A549 (cell line): ENCODE data around the gene COLEC12. TPM values are rescaled to one million over a fixed set of nuclear protein-coding genes. Genes with fewer than 3 reads are reported as not detected.

ENCODE experiments used
- ATAC-seq, 2 experiments: fragments of 200-7000 bp in 1 of 2; fragments of >200 bp in 1 of 2; cut with Nextera tagmentation in 1 of 2; cut with Tn5 transposase in 1 of 2; 3 replicates each; pipeline versions ENCODE4 v1.8.0 to v1.9.1; 2018 to 2020; ENCODE audit warnings: mild to moderate bottlenecking in 1 of 2, moderate library complexity in 1 of 2
- CTCF ChIA-PET: fragments of 300-600 bp; sonication (Branson Sonifier 250); formaldehyde crosslinking; extraction: SDS; loops from one replicate; lab custom pipeline; 2021; ENCODE audit warnings: antibody characterized with exemption, inconsistent platforms; lab: Yijun Ruan, JAX
- POLR2A ChIA-PET: fragments of 350-600 bp; formaldehyde crosslinking; extraction: SDS; loops from one replicate; lab custom pipeline; 2021; ENCODE audit warnings: antibody characterized with exemption, inconsistent platforms; lab: Yijun Ruan, JAX
- DNase-seq, 2 experiments: peaks; one replicate each; pipeline versions ENCODE4 v3.0.0 to v3.0.0-alpha.2; 2011 to 2016; ENCODE audit warnings: low read depth in 1 of 2, low spot score in 1 of 2
- FAIRE-seq: peaks from 2 replicates; lab custom pipeline; 2011; peaks lifted over from hg19 to GRCh38; lab: Jason Lieb, UNC
- H3K27ac ChIP-seq, 2 experiments: fragments of >200 bp; sonication (Bioruptor Twin); formaldehyde crosslinking; 3 replicates each; pipeline ENCODE4 v1.5.1; 2016 to 2017
- H3K4me1 ChIP-seq: fragments of >200 bp; sonication (Bioruptor Twin); formaldehyde crosslinking; 3 replicates; pipeline ENCODE4 v1.6.1; 2016
- H3K4me2 ChIP-seq: fragments of >200 bp; sonication (Bioruptor Twin); formaldehyde crosslinking; 3 replicates; pipeline ENCODE4 v1.6.1; 2016
- H3K4me3 ChIP-seq: fragments of >200 bp; sonication (Bioruptor Twin); formaldehyde crosslinking; 3 replicates; pipeline ENCODE4 v1.5.1; 2016
- H3K9me3 ChIP-seq: fragments of >200 bp; sonication (Bioruptor Twin); formaldehyde crosslinking; 3 replicates; pipeline ENCODE4 v1.6.1; 2016
- ATOH8 ChIP-seq: fragments of 250-450 bp; sonication (Bioruptor Pico); IDR thresholded peaks from 2 replicates; pipeline ENCODE4 v1.5.0; 2020; ENCODE audit warnings: low read depth, mild to moderate bottlenecking, moderate library complexity
- CHD4 ChIP-seq: fragments of 200-600 bp; sonication (generic); IDR thresholded peaks from 2 replicates; pipeline ENCODE4 v1.6.1; 2016; ENCODE audit warnings: antibody characterized with exemption, mild to moderate bottlenecking, borderline replicate concordance
- CTCF ChIP-seq: fragments of >200 bp; sonication (Bioruptor Twin); formaldehyde crosslinking; IDR thresholded peaks from 3 replicates; pipeline ENCODE4 v1.5.1; 2016
- EHMT2 ChIP-seq: fragments of 200-600 bp; sonication (generic); IDR thresholded peaks from 2 replicates; pipeline ENCODE4 v1.6.1; 2016; ENCODE audit warnings: antibody characterized with exemption, low read depth, mild to moderate bottlenecking, moderate library complexity
- ELK1 ChIP-seq: fragments of 150-350 bp; IDR thresholded peaks from 2 replicates; pipeline ENCODE4 v1.6.1; 2014; ENCODE audit warnings: low read depth, mild to moderate bottlenecking, low read length
- EP300 ChIP-seq, 2 experiments: fragments of >200 bp; sonication (Bioruptor Twin); formaldehyde crosslinking; IDR thresholded peaks; 2 replicates in 1 of 2; 3 replicates in 1 of 2; pipeline ENCODE4 v1.6.1; 2016 to 2017
- FOSB ChIP-seq: fragments of 250-450 bp; sonication (Bioruptor Pico); IDR thresholded peaks from 2 replicates; pipeline ENCODE4 v1.5.0; 2020; ENCODE audit warnings: mild to moderate bottlenecking, moderate library complexity
- HES2 ChIP-seq: fragments of >200 bp; sonication (Bioruptor Twin); formaldehyde crosslinking; IDR thresholded peaks from 2 replicates; pipeline ENCODE4 v1.6.1; 2016
- HEYL ChIP-seq: fragments of 250-450 bp; sonication (Bioruptor Pico); IDR thresholded peaks from 2 replicates; pipeline ENCODE4 v1.8.0; 2021; ENCODE audit warnings: mild to moderate bottlenecking, moderate library complexity
- KDM1A ChIP-seq: fragments of 200-600 bp; sonication (generic); IDR thresholded peaks from 2 replicates; pipeline ENCODE4 v1.6.1; 2016; ENCODE audit warnings: low read depth, mild to moderate bottlenecking
- MAX ChIP-seq: IDR thresholded peaks from 2 replicates; pipeline ENCODE4 v1.6.1; 2012
- MAZ ChIP-seq: fragments of 150-350 bp; IDR thresholded peaks from 2 replicates; pipeline ENCODE4 v1.6.1; 2014; ENCODE audit warnings: antibody characterized with exemption, low read depth, low read length, borderline replicate concordance
- MYC ChIP-seq: IDR thresholded peaks from 2 replicates; pipeline ENCODE4 v1.6.1; 2012; ENCODE audit warnings: mild to moderate bottlenecking, inconsistent platforms, low read length, improper control_type of control experiment, borderline replicate concordance
- NPAS2 ChIP-seq: fragments of 250-450 bp; sonication (Bioruptor Pico); IDR thresholded peaks from 2 replicates; pipeline ENCODE4 v1.8.0; 2022; ENCODE audit warnings: mild to moderate bottlenecking, moderate library complexity, borderline replicate concordance
- NR3C1 ChIP-seq: fragments of >200 bp; sonication (Bioruptor Twin); formaldehyde crosslinking; IDR thresholded peaks from 3 replicates; pipeline ENCODE4 v1.6.1; 2017
- POLR2A ChIP-seq: IDR thresholded peaks from 2 replicates; pipeline ENCODE4 v1.6.1; 2012; ENCODE audit warnings: mild to moderate bottlenecking, low read length
- REST ChIP-seq: fragments of 200-600 bp; sonication (generic); IDR thresholded peaks from 2 replicates; pipeline ENCODE4 v1.6.1; 2016; ENCODE audit warnings: antibody characterized with exemption, mild to moderate bottlenecking, moderate library complexity
- SREBF2 ChIP-seq: fragments of 450-650 bp; IDR thresholded peaks from 2 replicates; pipeline ENCODE4 v1.6.1; 2014; ENCODE audit warnings: mild to moderate bottlenecking, moderate library complexity
- TP53 ChIP-seq: fragments of 250-450 bp; sonication (Bioruptor Pico); IDR thresholded peaks from 2 replicates; pipeline ENCODE4 v1.5.0; 2021; ENCODE audit warnings: mild to moderate bottlenecking, moderate library complexity
- USF2 ChIP-seq: fragments of 450-650 bp; IDR thresholded peaks from 2 replicates; pipeline ENCODE4 v1.6.1; 2014; ENCODE audit warnings: antibody characterized with exemption
- WGBS: methylation state at CpG from one replicate; pipeline ENCODE4 v1.1.6; 2017; ENCODE audit errors: missing lambda C conversion rate; 5-methylcytosine and 5-hydroxymethylcytosine counted together
- polyA plus RNA-seq, 4 experiments: library from polyadenylated mRNA; depleted of rRNA in 3 of 4; stranded (reverse); fragments of >200 nt; fragmentation: RNase III in 1 of 4; extraction: RNeasy Plus Mini Kit Qiagen cat#74134 plus additional on column Dnase treatment in 1 of 4; gene quantifications; 2 replicates in 3 of 4; 3 replicates in 1 of 4; pipeline ENCODE4 v1.2.3, GENCODE V29; 2011 to 2017

The COLEC12 gene
- polyA plus RNA-seq, 2 of the 4 experiments (the other 2 are of a cell fraction) = 0.01 TPM; not detected in 1

GRCh38 chr18:438571-438970 is 61.9 kb downstream of the COLEC12 start (continued):
- TF ChIP-seq CHD4 (no peak), MYC (no peak), NR3C1 (no peak), KDM1A (no peak)

- WGBS = 86% methylated on average over 4 of the region's 4 CpGs
- Histone ChIP-seq H3K4me3 (no peak overlapping the region), H3K4me2 (no peak overlapping the region), H3K4me1 (no peaks in the 10 kb centered on the region), H3K27ac (no peak overlapping the region), H3K9me3 (no peaks in the 10 kb centered on the region)
- TF ChIP-seq REST (no peak), CTCF (no peak), SREBF2 (no peak), POLR2A (no peak), HEYL (CRISPR knock-in tag) (no peak)
- ATAC-seq = no peak
- POLR2A ChIA-PET = no interaction called here
- CTCF ChIA-PET = no interaction called here
- DNase-seq = no peak
- no peak for FAIRE-seq
Measured at GRCh38 chr18:435940-436339, 64.6 kb downstream of the COLEC12 start.

- DNase-seq = no peak
- ChIA-PET CTCF (interaction anchor here (0.6 kb wide), 1 partner anchor 50 kb away, joined by 3 read pairs; no protein-coding TSS in a partner anchor), POLR2A (no interaction called here)
- no peak overlapping the region for H3K4me2 ChIP-seq
- H3K9me3 ChIP-seq = no peaks in the 10 kb centered on the region
- WGBS = 0% methylated on average over 1 of the region's 1 CpG
- no peak for TF ChIP-seq EP300 (IDR thresholded peaks at IDR 0.05)
- TF ChIP-seq FOSB (CRISPR knock-in tag) = no peak
- no peak for TF ChIP-seq HES2
- TF ChIP-seq MAX = no peak
- TF ChIP-seq MYC = no peak
- no peak for TF ChIP-seq TP53
- no peak for TF ChIP-seq KDM1A
- TF ChIP-seq ATOH8 = no peak
- TF ChIP-seq NR3C1 = no peak
- no peak for TF ChIP-seq MAZ
- no peak for TF ChIP-seq USF2
- TF ChIP-seq NPAS2 (CRISPR knock-in tag) = no peak
- TF ChIP-seq ELK1 = no peak
- TF ChIP-seq EHMT2 = no peak
- no peak for FAIRE-seq
- H3K27ac ChIP-seq = no peak overlapping the region
- no peak overlapping the region for H3K4me3 ChIP-seq
- H3K4me1 ChIP-seq = no peaks in the 10 kb centered on the region
- ATAC-seq = no peak
Measured at GRCh38 chr18:434410-434809, 66.1 kb downstream of the COLEC12 start.
